A549 (cell line): Measurements from ENCODE around the gene BPGM. TPM values are rescaled to one million over a fixed set of nuclear protein-coding genes. Genes with fewer than 3 reads are reported as not detected.

Experiments
- ATAC-seq, 2 experiments: fragments of 200-7000 bp in 1 of 2; fragments of >200 bp in 1 of 2; cut with Nextera tagmentation in 1 of 2; cut with Tn5 transposase in 1 of 2; 3 replicates each; pipeline versions ENCODE4 v1.8.0 to v1.9.1; 2018 to 2020; ENCODE audit warnings: mild to moderate bottlenecking in 1 of 2, moderate library complexity in 1 of 2
- CTCF ChIA-PET: fragments of 300-600 bp; sonication (Branson Sonifier 250); formaldehyde crosslinking; extraction: SDS; loops from one replicate; lab custom pipeline; 2021; ENCODE audit warnings: antibody characterized with exemption, inconsistent platforms; lab: Yijun Ruan, JAX
- POLR2A ChIA-PET: fragments of 350-600 bp; formaldehyde crosslinking; extraction: SDS; loops from one replicate; lab custom pipeline; 2021; ENCODE audit warnings: antibody characterized with exemption, inconsistent platforms; lab: Yijun Ruan, JAX
- DNase-seq, 2 experiments: peaks; one replicate each; pipeline versions ENCODE4 v3.0.0 to v3.0.0-alpha.2; 2011 to 2016; ENCODE audit warnings: low read depth in 1 of 2, low spot score in 1 of 2
- FAIRE-seq: peaks from 2 replicates; lab custom pipeline; 2011; peaks lifted over from hg19 to GRCh38; lab: Jason Lieb, UNC
- H3K27ac ChIP-seq, 2 experiments: fragments of >200 bp; sonication (Bioruptor Twin); formaldehyde crosslinking; 3 replicates each; pipeline ENCODE4 v1.5.1; 2016 to 2017
- H3K4me1 ChIP-seq: fragments of >200 bp; sonication (Bioruptor Twin); formaldehyde crosslinking; 3 replicates; pipeline ENCODE4 v1.6.1; 2016
- H3K4me2 ChIP-seq: fragments of >200 bp; sonication (Bioruptor Twin); formaldehyde crosslinking; 3 replicates; pipeline ENCODE4 v1.6.1; 2016
- H3K4me3 ChIP-seq: fragments of >200 bp; sonication (Bioruptor Twin); formaldehyde crosslinking; 3 replicates; pipeline ENCODE4 v1.5.1; 2016
- H3K9me3 ChIP-seq: fragments of >200 bp; sonication (Bioruptor Twin); formaldehyde crosslinking; 3 replicates; pipeline ENCODE4 v1.6.1; 2016
- CBX8 ChIP-seq: fragments of 200-600 bp; sonication (generic); IDR thresholded peaks from 2 replicates; pipeline ENCODE4 v1.6.1; 2016
- CHD4 ChIP-seq: fragments of 200-600 bp; sonication (generic); IDR thresholded peaks from 2 replicates; pipeline ENCODE4 v1.6.1; 2016; ENCODE audit warnings: antibody characterized with exemption, mild to moderate bottlenecking, borderline replicate concordance
- ESRRA ChIP-seq: fragments of 150-350 bp; IDR thresholded peaks from 2 replicates; pipeline ENCODE4 v1.6.1; 2014; ENCODE audit warnings: mild to moderate bottlenecking, low read length, borderline replicate concordance
- FOSB ChIP-seq: fragments of 250-450 bp; sonication (Bioruptor Pico); IDR thresholded peaks from 2 replicates; pipeline ENCODE4 v1.5.0; 2020; ENCODE audit warnings: mild to moderate bottlenecking, moderate library complexity
- FOSL2 ChIP-seq, 2 experiments: fragments of 450-650 bp in 1 of 2; fragments of >200 bp in 1 of 2; sonication (Bioruptor Twin) in 1 of 2; formaldehyde crosslinking; IDR thresholded peaks; 2 replicates each; pipeline versions ENCODE4 v1.5.0 to v1.6.1; 2016 to 2020; ENCODE audit warnings: mild to moderate bottlenecking in 1 of 2, moderate library complexity in 1 of 2
- HEYL ChIP-seq: fragments of 250-450 bp; sonication (Bioruptor Pico); IDR thresholded peaks from 2 replicates; pipeline ENCODE4 v1.8.0; 2021; ENCODE audit warnings: mild to moderate bottlenecking, moderate library complexity
- HOXA7 ChIP-seq: fragments of 250-450 bp; sonication (Bioruptor Pico); IDR thresholded peaks from 2 replicates; pipeline ENCODE4 v1.5.0; 2020; ENCODE audit warnings: mild to moderate bottlenecking, moderate library complexity
- HOXB13 ChIP-seq: fragments of 250-450 bp; sonication (Bioruptor Pico); IDR thresholded peaks from 2 replicates; pipeline ENCODE4 v1.5.0; 2020; ENCODE audit warnings: low read depth, mild to moderate bottlenecking, moderate library complexity
- JUN ChIP-seq, 2 experiments: fragments of >200 bp; sonication (Bioruptor Twin); formaldehyde crosslinking; IDR thresholded peaks; 2 replicates in 1 of 2; 3 replicates in 1 of 2; pipeline ENCODE4 v1.6.1; 2016 to 2017
- JUNB ChIP-seq: fragments of >200 bp; sonication (Bioruptor Twin); formaldehyde crosslinking; IDR thresholded peaks from 2 replicates; pipeline ENCODE4 v1.6.1; 2016
- MAZ ChIP-seq: fragments of 150-350 bp; IDR thresholded peaks from 2 replicates; pipeline ENCODE4 v1.6.1; 2014; ENCODE audit warnings: antibody characterized with exemption, low read depth, low read length, borderline replicate concordance
- NR3C1 ChIP-seq: fragments of >200 bp; sonication (Bioruptor Twin); formaldehyde crosslinking; IDR thresholded peaks from 3 replicates; pipeline ENCODE4 v1.6.1; 2017
- POLR2A ChIP-seq: IDR thresholded peaks from 2 replicates; pipeline ENCODE4 v1.6.1; 2012; ENCODE audit warnings: mild to moderate bottlenecking, low read length
- RARB ChIP-seq: fragments of 250-450 bp; sonication (Bioruptor Pico); IDR thresholded peaks from 2 replicates; pipeline ENCODE4 v1.8.0; 2021; ENCODE audit warnings: mild to moderate bottlenecking, moderate library complexity
- RFX5 ChIP-seq: fragments of 450-650 bp; IDR thresholded peaks from 2 replicates; pipeline ENCODE4 v1.7.1; 2014; ENCODE audit warnings: antibody characterized with exemption, mild to moderate bottlenecking, moderate library complexity
- SMC3 ChIP-seq: fragments of >200 bp; sonication (Bioruptor Twin); formaldehyde crosslinking; IDR thresholded peaks from 3 replicates; pipeline ENCODE4 v1.6.1; 2018; ENCODE audit warnings: inconsistent platforms
- SREBF2 ChIP-seq: fragments of 450-650 bp; IDR thresholded peaks from 2 replicates; pipeline ENCODE4 v1.6.1; 2014; ENCODE audit warnings: mild to moderate bottlenecking, moderate library complexity
- TP53 ChIP-seq: fragments of 250-450 bp; sonication (Bioruptor Pico); IDR thresholded peaks from 2 replicates; pipeline ENCODE4 v1.5.0; 2021; ENCODE audit warnings: mild to moderate bottlenecking, moderate library complexity
- WGBS: methylation state at CpG from one replicate; pipeline ENCODE4 v1.1.6; 2017; ENCODE audit errors: missing lambda C conversion rate; 5-methylcytosine and 5-hydroxymethylcytosine counted together
- polyA plus RNA-seq, 4 experiments: library from polyadenylated mRNA; depleted of rRNA in 3 of 4; stranded (reverse); fragments of >200 nt; fragmentation: RNase III in 1 of 4; extraction: RNeasy Plus Mini Kit Qiagen cat#74134 plus additional on column Dnase treatment in 1 of 4; gene quantifications; 2 replicates in 3 of 4; 3 replicates in 1 of 4; pipeline ENCODE4 v1.2.3, GENCODE V29; 2011 to 2017
- TF ChIP-seq, protein P1 (sequence below): fragments of 150-350 bp; IDR thresholded peaks from 2 replicates; pipeline ENCODE4 v1.6.1; 2014; ENCODE audit warnings: low read depth, mild to moderate bottlenecking, low read length
- TF ChIP-seq, protein P2 (sequence below): fragments of 250-450 bp; sonication (Bioruptor Pico); IDR thresholded peaks from 2 replicates; pipeline ENCODE4 v1.5.0; 2020; ENCODE audit warnings: low read depth, mild to moderate bottlenecking, moderate library complexity
- TF ChIP-seq, protein P3 (sequence below): IDR thresholded peaks from 2 replicates; pipeline ENCODE4 v1.6.1; 2012
- TF ChIP-seq, protein P4 (sequence below): fragments of 250-450 bp; sonication (Bioruptor Pico); IDR thresholded peaks from 2 replicates; pipeline ENCODE4 v1.5.0; 2021; ENCODE audit warnings: mild to moderate bottlenecking, moderate library complexity, borderline replicate concordance
- TF ChIP-seq, protein P5 (sequence below): IDR thresholded peaks from 2 replicates; pipeline ENCODE4 v1.6.1; 2012

BPGM gene
- polyA plus RNA-seq, 2 of the 4 experiments (the other 2 are of a cell fraction) = 19.4 to 28.3 TPM

DNA sequence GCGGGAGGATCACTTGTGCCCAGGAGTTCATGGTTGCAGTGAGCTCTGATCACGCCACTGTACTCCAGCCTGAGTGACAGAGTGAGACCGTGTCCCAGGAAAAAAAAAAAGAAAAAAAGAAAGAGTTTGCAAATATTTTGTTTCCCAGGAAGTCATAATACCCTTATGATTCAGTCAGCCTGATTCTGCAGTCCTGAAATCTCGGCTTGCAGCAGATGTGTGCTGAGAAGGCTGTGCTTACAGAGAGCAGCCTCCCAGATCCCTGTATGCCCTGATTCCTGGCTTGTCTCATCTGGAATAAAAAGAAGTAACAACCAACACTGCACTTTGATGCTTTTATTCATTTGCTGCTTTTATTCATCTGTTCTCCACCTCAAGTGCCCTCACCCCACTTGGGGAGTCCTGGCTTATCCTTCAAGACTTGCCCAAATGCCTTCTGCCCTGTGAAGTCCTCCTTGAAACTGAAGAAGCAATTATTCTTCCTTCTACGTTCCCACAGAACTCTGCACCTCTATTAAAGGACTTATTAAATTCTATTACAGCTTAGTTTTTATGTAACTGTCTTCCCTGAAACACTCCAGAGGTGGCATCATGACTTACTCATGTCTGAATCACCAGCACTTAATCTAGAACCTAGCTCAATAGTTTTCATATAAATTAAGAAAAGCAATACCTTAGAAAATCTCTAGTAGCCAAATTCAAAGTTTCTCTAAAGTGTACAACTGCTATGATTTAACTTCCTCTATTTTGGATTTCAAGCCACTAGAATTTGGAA, 27.7 kb upstream of the BPGM start:
- TF ChIP-seq HOXA7 (CRISPR knock-in tag) (no peak), FOSL2 (IDR thresholded peaks at IDR 0.05) (no peak), FOSL2 (CRISPR knock-in tag; IDR thresholded peaks at IDR 0.05) (peak; percentile 31; the same call in 1 of the 2 replicates)
- TF ChIP-seq, all 56 proteins: peak for 1
- POLR2A ChIA-PET = interaction anchor here (0.8 to 2.0 kb wide), 3 partner anchors 28 to 184 kb away, joined by 3 to 15 read pairs (median 3); partner anchors contain the start of gene BPGM
- WGBS = 48% methylated on average over 5 of the region's 5 CpGs
- 0 out of 3 replicates have a peak, but pooled peaks cover 3% of the 10 kb centered on the region for H3K9me3 ChIP-seq
- peak overlapping the region; percentile 44 to 54; a peak in 5 of 6 replicates for H3K27ac ChIP-seq
- CTCF ChIA-PET = interaction anchor here (0.7 to 5.7 kb wide), 10 partner anchors 9 to 187 kb away, joined by 3 to 63 read pairs (median 5); no protein-coding TSS in a partner anchor
- FAIRE-seq = no peak
- no peak for DNase-seq
- no peak overlapping the region for H3K4me3 ChIP-seq
- H3K4me1 ChIP-seq = peaks cover 32% of the 10 kb centered on the region
- H3K4me2 ChIP-seq = peak overlapping the region; percentile 45
- peak in 1 of 2 experiments; percentile 38; a peak in 2 of 6 replicates for ATAC-seq

DNA sequence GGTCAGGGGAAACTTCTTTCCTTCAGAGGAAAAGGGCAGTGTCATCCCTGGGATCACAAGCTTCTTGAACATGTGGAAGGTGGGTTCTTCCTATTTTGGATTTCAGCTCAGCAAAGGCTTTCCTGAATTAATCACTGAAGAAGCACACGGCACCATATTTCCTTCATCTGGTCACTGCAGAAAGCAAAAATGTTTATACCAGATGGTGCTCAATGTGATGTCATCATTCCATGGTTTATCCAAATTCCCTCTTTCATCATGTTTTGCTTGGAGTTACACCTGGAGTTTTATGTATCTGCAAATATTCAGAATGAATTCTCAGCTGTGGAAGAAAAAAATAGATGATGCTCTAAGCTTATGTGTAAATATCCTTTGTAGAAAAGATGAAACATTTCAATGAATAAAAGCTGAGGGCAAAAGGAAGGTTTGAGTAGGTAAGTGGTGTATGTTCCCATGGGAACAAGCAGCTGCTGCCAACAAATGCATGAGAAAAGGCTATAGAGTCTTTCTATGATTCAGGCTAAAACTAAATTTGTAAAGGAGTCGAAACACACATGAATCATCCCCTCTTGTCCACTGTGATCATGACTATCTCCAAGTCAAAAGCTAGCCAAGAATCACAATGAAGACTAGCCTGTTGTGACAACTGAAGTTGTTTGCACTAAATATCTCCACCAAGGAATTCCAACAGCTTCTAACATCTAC, 26.9 kb upstream of the BPGM start:
- ChIA-PET CTCF (interaction anchor here (0.7 to 5.7 kb wide), 14 partner anchors 10 to 199 kb away, joined by 3 to 63 read pairs (median 5); partner anchors contain the start of gene AKR1B15), POLR2A (interaction anchor here (0.5 to 2.0 kb wide), 4 partner anchors 27 to 85 kb away, joined by 3 to 15 read pairs (median 3); partner anchors contain the start of gene BPGM)
- H3K9me3 ChIP-seq = 0 out of 3 replicates have a peak, but pooled peaks cover 3% of the 10 kb centered on the region
- peak overlapping the region; percentile 44 to 54; a peak in 5 of 6 replicates for H3K27ac ChIP-seq
- no peak overlapping the region for H3K4me3 ChIP-seq
- ATAC-seq (peak; percentile 83 to 86), FAIRE-seq (peak; percentile 13), DNase-seq (peak in 1 of 2 experiments; percentile 66)
- peaks cover 25% of the 10 kb centered on the region for H3K4me1 ChIP-seq
- H3K4me2 ChIP-seq = peak overlapping the region; percentile 45
- TF ChIP-seq SMC3 (no peak), FOSL2 (IDR thresholded peaks at IDR 0.05) (peak; percentile 43; the same call in 1 of the 2 replicates), FOSL2 (CRISPR knock-in tag; IDR thresholded peaks at IDR 0.05) (peak; percentile 74), CBX8 (0 out of 2 replicates have a peak, but pooled peaks have one; percentile 13), POLR2A (no peak), JUNB (peak; percentile 66; the same call in 1 of the 2 replicates), HEYL (no peak), FOSB (CRISPR knock-in tag) (no peak), TP53 (CRISPR knock-in tag) (no peak), CHD4 (no peak), HOXB13 (no peak), RARB (no peak), JUN (IDR thresholded peaks at IDR 0.05) (no peak), ESRRA (no peak), RFX5 (no peak), SREBF2 (no peak), MAZ (no peak), NR3C1 (no peak)
- TF ChIP-seq, protein P1, sequence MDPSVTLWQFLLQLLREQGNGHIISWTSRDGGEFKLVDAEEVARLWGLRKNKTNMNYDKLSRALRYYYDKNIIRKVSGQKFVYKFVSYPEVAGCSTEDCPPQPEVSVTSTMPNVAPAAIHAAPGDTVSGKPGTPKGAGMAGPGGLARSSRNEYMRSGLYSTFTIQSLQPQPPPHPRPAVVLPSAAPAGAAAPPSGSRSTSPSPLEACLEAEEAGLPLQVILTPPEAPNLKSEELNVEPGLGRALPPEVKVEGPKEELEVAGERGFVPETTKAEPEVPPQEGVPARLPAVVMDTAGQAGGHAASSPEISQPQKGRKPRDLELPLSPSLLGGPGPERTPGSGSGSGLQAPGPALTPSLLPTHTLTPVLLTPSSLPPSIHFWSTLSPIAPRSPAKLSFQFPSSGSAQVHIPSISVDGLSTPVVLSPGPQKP = no peak
- TF ChIP-seq, protein P2, sequence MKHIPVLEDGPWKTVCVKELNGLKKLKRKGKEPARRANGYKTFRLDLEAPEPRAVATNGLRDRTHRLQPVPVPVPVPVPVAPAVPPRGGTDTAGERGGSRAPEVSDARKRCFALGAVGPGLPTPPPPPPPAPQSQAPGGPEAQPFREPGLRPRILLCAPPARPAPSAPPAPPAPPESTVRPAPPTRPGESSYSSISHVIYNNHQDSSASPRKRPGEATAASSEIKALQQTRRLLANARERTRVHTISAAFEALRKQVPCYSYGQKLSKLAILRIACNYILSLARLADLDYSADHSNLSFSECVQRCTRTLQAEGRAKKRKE (CRISPR knock-in tag) = no peak
- TF ChIP-seq, protein P3, sequence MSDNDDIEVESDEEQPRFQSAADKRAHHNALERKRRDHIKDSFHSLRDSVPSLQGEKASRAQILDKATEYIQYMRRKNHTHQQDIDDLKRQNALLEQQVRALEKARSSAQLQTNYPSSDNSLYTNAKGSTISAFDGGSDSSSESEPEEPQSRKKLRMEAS = no peak
- TF ChIP-seq, protein P4, sequence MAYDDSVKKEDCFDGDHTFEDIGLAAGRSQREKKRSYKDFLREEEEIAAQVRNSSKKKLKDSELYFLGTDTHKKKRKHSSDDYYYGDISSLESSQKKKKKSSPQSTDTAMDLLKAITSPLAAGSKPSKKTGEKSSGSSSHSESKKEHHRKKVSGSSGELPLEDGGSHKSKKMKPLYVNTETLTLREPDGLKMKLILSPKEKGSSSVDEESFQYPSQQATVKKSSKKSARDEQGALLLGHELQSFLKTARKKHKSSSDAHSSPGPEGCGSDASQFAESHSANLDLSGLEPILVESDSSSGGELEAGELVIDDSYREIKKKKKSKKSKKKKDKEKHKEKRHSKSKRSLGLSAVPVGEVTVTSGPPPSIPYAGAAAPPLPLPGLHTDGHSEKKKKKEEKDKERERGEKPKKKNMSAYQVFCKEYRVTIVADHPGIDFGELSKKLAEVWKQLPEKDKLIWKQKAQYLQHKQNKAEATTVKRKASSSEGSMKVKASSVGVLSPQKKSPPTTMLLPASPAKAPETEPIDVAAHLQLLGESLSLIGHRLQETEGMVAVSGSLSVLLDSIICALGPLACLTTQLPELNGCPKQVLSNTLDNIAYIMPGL = no peak
- TF ChIP-seq, protein P5, sequence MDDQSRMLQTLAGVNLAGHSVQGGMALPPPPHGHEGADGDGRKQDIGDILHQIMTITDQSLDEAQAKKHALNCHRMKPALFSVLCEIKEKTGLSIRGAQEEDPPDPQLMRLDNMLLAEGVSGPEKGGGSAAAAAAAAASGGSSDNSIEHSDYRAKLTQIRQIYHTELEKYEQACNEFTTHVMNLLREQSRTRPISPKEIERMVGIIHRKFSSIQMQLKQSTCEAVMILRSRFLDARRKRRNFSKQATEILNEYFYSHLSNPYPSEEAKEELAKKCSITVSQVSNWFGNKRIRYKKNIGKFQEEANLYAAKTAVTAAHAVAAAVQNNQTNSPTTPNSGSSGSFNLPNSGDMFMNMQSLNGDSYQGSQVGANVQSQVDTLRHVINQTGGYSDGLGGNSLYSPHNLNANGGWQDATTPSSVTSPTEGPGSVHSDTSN = no peak
- 27% methylated on average over 2 of the region's 2 CpGs for WGBS
